ENCODE measurements around the gene COMMD3.
"Not testable (repeated sequence)": the region's sequence is repeated elsewhere in the genome, so short reads cannot be mapped to it uniquely, and the experiment has no call there.

COMMD3 gene

GRCh38 chr10:22344781-22345300 is 28.7 kb downstream of the COMMD3 start:
- Histone ChIP-seq H3K27ac (ENCODE audit: insufficient read depth, low read length, poor library complexity, severe bottlenecking) (no peak overlapping the region), H3K27me3 (replicated peaks; ENCODE audit: control insufficient read depth, insufficient read depth, low read length, poor library complexity, severe bottlenecking) (peaks cover 56% of the 10 kb centered on the region), H3K4me3 (ENCODE audit: insufficient read depth, low read depth, low read length, poor library complexity, severe bottlenecking) (no peak overlapping the region), H3K36me3 (ENCODE audit: control insufficient read depth, insufficient read depth, low read length) (no peaks in the 10 kb centered on the region), H3K9me3 (ENCODE audit: control insufficient read depth, low read length) (no peaks in the 10 kb centered on the region), H3K4me1 (ENCODE audit: control insufficient read depth, insufficient read depth, low read length, poor library complexity, severe bottlenecking) (peaks cover 15% of the 10 kb centered on the region)
- DNase-seq = no peak

- no peak within 1 kb of the TSS for H3K4me3 ChIP-seq (ENCODE audit: insufficient read depth, low read depth, low read length, poor library complexity, severe bottlenecking)
- no peak within 1 kb of the TSS for H3K27ac ChIP-seq (ENCODE audit: insufficient read depth, low read length, poor library complexity, severe bottlenecking)
- H3K4me1 ChIP-seq (ENCODE audit: control insufficient read depth, insufficient read depth, low read length, poor library complexity, severe bottlenecking) = peaks cover 9% of the 10 kb centered on the region
- H3K9me3 ChIP-seq (ENCODE audit: control insufficient read depth, low read length) = no peaks in the 10 kb centered on the region
- peaks cover 51% of the 10 kb centered on the region for H3K27me3 ChIP-seq (replicated peaks; ENCODE audit: control insufficient read depth, insufficient read depth, low read length, poor library complexity, severe bottlenecking)
- no peaks in the 10 kb centered on the region for H3K36me3 ChIP-seq (ENCODE audit: control insufficient read depth, insufficient read depth, low read length)
- peak in 2 of 3 donors; percentile 38 to 41 for DNase-seq
Measured at GRCh38 chr10:22345301-22346095, 29.3 kb downstream of the COMMD3 start, which contains the start of gene SPAG6. Gene SPAG6 (plus strand): TSS chr10:22345496. CDS start chr10:22345612, 116 bp downstream.

GRCh38 chr10:22346096-22346661 is 30.0 kb downstream of the COMMD3 start:
- Histone ChIP-seq H3K36me3 (ENCODE audit: control insufficient read depth, insufficient read depth, low read length) (no peaks in the 10 kb centered on the region), H3K4me1 (ENCODE audit: control insufficient read depth, insufficient read depth, low read length, poor library complexity, severe bottlenecking) (peaks cover 5% of the 10 kb centered on the region), H3K27ac (ENCODE audit: insufficient read depth, low read length, poor library complexity, severe bottlenecking) (no peak overlapping the region), H3K4me3 (ENCODE audit: insufficient read depth, low read depth, low read length, poor library complexity, severe bottlenecking) (no peak overlapping the region), H3K9me3 (ENCODE audit: control insufficient read depth, low read length) (no peaks in the 10 kb centered on the region), H3K27me3 (replicated peaks; ENCODE audit: control insufficient read depth, insufficient read depth, low read length, poor library complexity, severe bottlenecking) (peaks cover 48% of the 10 kb centered on the region)
- no peak for DNase-seq

- peaks cover 14% of the 10 kb centered on the region for H3K27me3 ChIP-seq (replicated peaks; ENCODE audit: control insufficient read depth, insufficient read depth, low read length, poor library complexity, severe bottlenecking)
- H3K9me3 ChIP-seq (ENCODE audit: control insufficient read depth, low read length) = no peaks in the 10 kb centered on the region
- no peak for DNase-seq
- no peak overlapping the region for H3K27ac ChIP-seq (ENCODE audit: insufficient read depth, low read length, poor library complexity, severe bottlenecking)
- H3K36me3 ChIP-seq (ENCODE audit: control insufficient read depth, insufficient read depth, low read length) = no peaks in the 10 kb centered on the region
- no peak overlapping the region for H3K4me3 ChIP-seq (ENCODE audit: insufficient read depth, low read depth, low read length, poor library complexity, severe bottlenecking)
- no peaks in the 10 kb centered on the region for H3K4me1 ChIP-seq (ENCODE audit: control insufficient read depth, insufficient read depth, low read length, poor library complexity, severe bottlenecking)
Measured at GRCh38 chr10:22349755-22350154, 33.6 kb downstream of the COMMD3 start.

GRCh38 chr10:22351131-22351703 is 35.0 kb downstream of the COMMD3 start:
- no peak for DNase-seq
- Histone ChIP-seq H3K27me3 (replicated peaks; ENCODE audit: control insufficient read depth, insufficient read depth, low read length, poor library complexity, severe bottlenecking) (no peaks in the 10 kb centered on the region), H3K36me3 (ENCODE audit: control insufficient read depth, insufficient read depth, low read length) (no peaks in the 10 kb centered on the region), H3K27ac (ENCODE audit: insufficient read depth, low read length, poor library complexity, severe bottlenecking) (no peak overlapping the region), H3K4me3 (ENCODE audit: insufficient read depth, low read depth, low read length, poor library complexity, severe bottlenecking) (no peak overlapping the region), H3K4me1 (ENCODE audit: control insufficient read depth, insufficient read depth, low read length, poor library complexity, severe bottlenecking) (no peaks in the 10 kb centered on the region), H3K9me3 (ENCODE audit: control insufficient read depth, low read length) (no peaks in the 10 kb centered on the region)

GRCh38 chr10:22356324-22356873 is 40.2 kb downstream of the COMMD3 start:
- H3K27ac ChIP-seq (ENCODE audit: insufficient read depth, low read length, poor library complexity, severe bottlenecking) = no peak overlapping the region
- H3K36me3 ChIP-seq (ENCODE audit: control insufficient read depth, insufficient read depth, low read length) = no peaks in the 10 kb centered on the region
- no peaks in the 10 kb centered on the region for H3K27me3 ChIP-seq (replicated peaks; ENCODE audit: control insufficient read depth, insufficient read depth, low read length, poor library complexity, severe bottlenecking)
- no peaks in the 10 kb centered on the region for H3K4me1 ChIP-seq (ENCODE audit: control insufficient read depth, insufficient read depth, low read length, poor library complexity, severe bottlenecking)
- no peak for DNase-seq
- no peak overlapping the region for H3K4me3 ChIP-seq (ENCODE audit: insufficient read depth, low read depth, low read length, poor library complexity, severe bottlenecking)
- no peaks in the 10 kb centered on the region for H3K9me3 ChIP-seq (ENCODE audit: control insufficient read depth, low read length)

GRCh38 chr10:22357770-22358169 is 41.6 kb downstream of the COMMD3 start:
- not testable (repeated sequence) for H3K4me1 ChIP-seq (ENCODE audit: control insufficient read depth, insufficient read depth, low read length, poor library complexity, severe bottlenecking); H3K27ac ChIP-seq (ENCODE audit: insufficient read depth, low read length, poor library complexity, severe bottlenecking); DNase-seq

GRCh38 chr10:22363305-22363704 is 47.1 kb downstream of the COMMD3 start:
- Histone ChIP-seq H3K27ac (ENCODE audit: insufficient read depth, low read length, poor library complexity, severe bottlenecking) (no peak overlapping the region), H3K36me3 (ENCODE audit: control insufficient read depth, insufficient read depth, low read length) (no peaks in the 10 kb centered on the region), H3K27me3 (replicated peaks; ENCODE audit: control insufficient read depth, insufficient read depth, low read length, poor library complexity, severe bottlenecking) (no peaks in the 10 kb centered on the region), H3K4me3 (ENCODE audit: insufficient read depth, low read depth, low read length, poor library complexity, severe bottlenecking) (no peak overlapping the region), H3K4me1 (ENCODE audit: control insufficient read depth, insufficient read depth, low read length, poor library complexity, severe bottlenecking) (no peaks in the 10 kb centered on the region), H3K9me3 (ENCODE audit: control insufficient read depth, low read length) (no peaks in the 10 kb centered on the region)
- DNase-seq = no peak

More at GRCh38 chr10:22357770-22358169, 41.6 kb downstream of the COMMD3 start:
- not testable (repeated sequence) for H3K36me3 ChIP-seq (ENCODE audit: control insufficient read depth, insufficient read depth, low read length); H3K4me3 ChIP-seq (ENCODE audit: insufficient read depth, low read depth, low read length, poor library complexity, severe bottlenecking); H3K27me3 ChIP-seq (replicated peaks; ENCODE audit: control insufficient read depth, insufficient read depth, low read length, poor library complexity, severe bottlenecking); H3K9me3 ChIP-seq (ENCODE audit: control insufficient read depth, low read length)

- no peak for DNase-seq
- H3K27ac ChIP-seq (ENCODE audit: insufficient read depth, low read length, poor library complexity, severe bottlenecking) = no peak overlapping the region
Measured at GRCh38 chr10:22364407-22365140, 48.4 kb downstream of the COMMD3 start.

More at GRCh38 chr10:22364407-22365140, 48.4 kb downstream of the COMMD3 start:
- Histone ChIP-seq H3K4me3 (ENCODE audit: insufficient read depth, low read depth, low read length, poor library complexity, severe bottlenecking) (no peak overlapping the region), H3K36me3 (ENCODE audit: control insufficient read depth, insufficient read depth, low read length) (no peaks in the 10 kb centered on the region), H3K4me1 (ENCODE audit: control insufficient read depth, insufficient read depth, low read length, poor library complexity, severe bottlenecking) (no peaks in the 10 kb centered on the region), H3K27me3 (replicated peaks; ENCODE audit: control insufficient read depth, insufficient read depth, low read length, poor library complexity, severe bottlenecking) (no peaks in the 10 kb centered on the region), H3K9me3 (ENCODE audit: control insufficient read depth, low read length) (no peaks in the 10 kb centered on the region)

Data from effector memory CD4-positive, alpha-beta T cell (primary cell).